Skeletal muscle tissue (tissue), 4 donors: Measurements from ENCODE around the gene SOX18. TPM values are rescaled to one million over a fixed set of nuclear protein-coding genes. Genes with fewer than 3 reads are reported as not detected.

Source experiments
- H3K27ac ChIP-seq: one replicate; pipeline ENCODE4 v1.7.0; 2013; ENCODE audit warnings: mild to moderate bottlenecking, low read depth, low read length, inconsistent platforms
- H3K27me3 ChIP-seq, 3 donors: one replicate each; pipeline ENCODE4 v1.7.0; 2013; ENCODE audit warnings: low read length in 3 of 3; ENCODE audit not compliant: control insufficient read depth in 3 of 3, insufficient read depth in 3 of 3
- H3K36me3 ChIP-seq, 3 donors: one replicate each; pipeline ENCODE4 v1.7.0; 2013; ENCODE audit warnings: low read length in 3 of 3; ENCODE audit not compliant: control insufficient read depth in 3 of 3, insufficient read depth in 3 of 3
- H3K4me1 ChIP-seq, 3 donors: one replicate each; pipeline ENCODE4 v1.7.0; 2013; ENCODE audit warnings: low read length in 3 of 3, mild to moderate bottlenecking in 3 of 3; ENCODE audit not compliant: control insufficient read depth in 3 of 3, insufficient read depth in 3 of 3
- H3K4me3 ChIP-seq, 3 donors: one replicate each; pipeline ENCODE4 v1.7.0; 2013; ENCODE audit warnings: low read length in 3 of 3
- H3K9ac ChIP-seq, 3 donors: one replicate each; pipeline ENCODE4 v1.7.0; 2013; ENCODE audit warnings: low read length in 3 of 3, mild to moderate bottlenecking in 3 of 3, moderate library complexity in 2 of 3, low read depth in 1 of 3
- H3K9me3 ChIP-seq, 3 donors: one replicate each; pipeline ENCODE4 v1.7.0; 2013; ENCODE audit warnings: low read length in 3 of 3; ENCODE audit not compliant: control insufficient read depth in 3 of 3
- total RNA-seq: library from RNA; depleted of rRNA; stranded (reverse); fragments of >200 nt; gene quantifications from one replicate; pipeline ENCODE4 v1.2.3, GENCODE V29; 2014
- donor health status: Osteomylitis.

The SOX18 gene
- total RNA-seq, 1 donor from 2014 or later: 3.7 TPM

- Histone ChIP-seq H3K9me3 (no peaks in the 10 kb centered on the region), H3K4me1 (no peaks in the 10 kb centered on the region), H3K9ac (no peak overlapping the region), H3K4me3 (no peak overlapping the region), H3K27me3 (no peaks in the 10 kb centered on the region), H3K27ac (no peak overlapping the region), H3K36me3 (peaks cover 39 to 54% (median 49%) of the 10 kb centered on the region in 3 donors)
These were observed 38.7 kb downstream of the SOX18 start for GRCh38 chr20:64010711-64011237.

GRCh38 chr20:64009811-64010387 lies 39.5 kb downstream of the SOX18 start:
- H3K4me3 ChIP-seq: no peak overlapping the region
- H3K9ac ChIP-seq: no peak overlapping the region
- peaks cover 37 to 53% (median 48%) of the 10 kb centered on the region in 3 donors for H3K36me3 ChIP-seq
- H3K4me1 ChIP-seq: no peaks in the 10 kb centered on the region
- no peak overlapping the region for H3K27ac ChIP-seq
- H3K9me3 ChIP-seq: no peaks in the 10 kb centered on the region
- no peaks in the 10 kb centered on the region for H3K27me3 ChIP-seq

GRCh38 chr20:64006902-64007301 lies 42.5 kb downstream of the SOX18 start:
- Histone ChIP-seq H3K9ac (no peak overlapping the region), H3K27me3 (no peaks in the 10 kb centered on the region), H3K27ac (no peak overlapping the region), H3K9me3 (no peaks in the 10 kb centered on the region), H3K36me3 (peaks cover 45 to 53% (median 46%) of the 10 kb centered on the region in 3 donors), H3K4me1 (no peaks in the 10 kb centered on the region), H3K4me3 (no peak overlapping the region)

- Histone ChIP-seq H3K4me1 (peaks cover under 1 to 3% (median 2%) of the 10 kb centered on the region in 3 donors), H3K4me3 (no peak overlapping the region), H3K9me3 (no peaks in the 10 kb centered on the region), H3K9ac (no peak overlapping the region), H3K27me3 (no peaks in the 10 kb centered on the region), H3K36me3 (peaks cover 46 to 55% (median 48%) of the 10 kb centered on the region in 3 donors), H3K27ac (no peak overlapping the region)
These were observed 42.9 kb downstream of the SOX18 start for GRCh38 chr20:64006490-64006889.

- Histone ChIP-seq H3K9ac (no peak overlapping the region), H3K36me3 (peaks cover 44 to 52% (median 46%) of the 10 kb centered on the region in 3 donors), H3K27ac (no peak overlapping the region), H3K4me1 (peaks cover 2 to 6% (median 4%) of the 10 kb centered on the region in 3 donors), H3K9me3 (no peaks in the 10 kb centered on the region), H3K27me3 (no peaks in the 10 kb centered on the region), H3K4me3 (no peak overlapping the region)
These were observed 44.0 kb downstream of the SOX18 start for GRCh38 chr20:64005394-64005793.

GRCh38 chr20:64003960-64004725 lies 45.3 kb downstream of the SOX18 start:
- Histone ChIP-seq H3K9me3 (no peaks in the 10 kb centered on the region), H3K27ac (no peak overlapping the region), H3K4me1 (peaks cover 2 to 6% (median 4%) of the 10 kb centered on the region in 3 donors), H3K36me3 (peaks cover 46 to 56% (median 47%) of the 10 kb centered on the region in 3 donors), H3K4me3 (no peak overlapping the region), H3K27me3 (no peaks in the 10 kb centered on the region), H3K9ac (no peak overlapping the region)

- no peak overlapping the region for H3K27ac ChIP-seq
- H3K36me3 ChIP-seq: peaks cover 52 to 65% (median 55%) of the 10 kb centered on the region in 3 donors
- H3K27me3 ChIP-seq: no peaks in the 10 kb centered on the region
- H3K9me3 ChIP-seq: no peaks in the 10 kb centered on the region
- H3K4me1 ChIP-seq: peaks cover 2 to 6% (median 4%) of the 10 kb centered on the region in 3 donors
- H3K9ac ChIP-seq: no peak overlapping the region
- H3K4me3 ChIP-seq: no peak overlapping the region
These were observed 47.8 kb downstream of the SOX18 start for GRCh38 chr20:64001607-64002011.

GRCh38 chr20:64000906-64001305 lies 48.5 kb downstream of the SOX18 start:
- Histone ChIP-seq H3K9ac (no peak overlapping the region), H3K27me3 (no peaks in the 10 kb centered on the region), H3K36me3 (peaks cover 57 to 70% (median 60%) of the 10 kb centered on the region in 3 donors), H3K4me3 (no peak overlapping the region), H3K9me3 (no peaks in the 10 kb centered on the region), H3K4me1 (peaks cover 2 to 6% (median 4%) of the 10 kb centered on the region in 3 donors), H3K27ac (no peak overlapping the region)
